Measurements from ENCODE around the gene CCZ1B. TPM values are rescaled to one million over a fixed set of nuclear protein-coding genes. Genes with fewer than 3 reads are reported as not detected.
"Not testable (repeated sequence)": the region's sequence is repeated elsewhere in the genome, so short reads cannot be mapped to it uniquely, and the experiment has no call there.

The CCZ1B gene
- 57.7 and 84.0 TPM in 2 replicates for total RNA-seq

- H3K36me3 ChIP-seq (ENCODE audit: control insufficient read depth, insufficient read depth, low read length); FAIRE-seq: not testable (repeated sequence)
- peak; percentile 24 for TF ChIP-seq CTCF (IDR thresholded peaks at IDR 0.05; ENCODE audit: insufficient read depth, low read length, severe bottlenecking)
Measured at GRCh38 chr7:6826151-6826550, at the start of gene CCZ1B. Gene CCZ1B, minus strand, starts transcription at chr7:6826275. Its CDS starts 78 bp downstream, at chr7:6826197.

GRCh38 chr7:6875022-6875421 is 48.9 kb upstream of the CCZ1B start:
- H3K36me3 ChIP-seq (ENCODE audit: control insufficient read depth, insufficient read depth, low read length); H3K27me3 ChIP-seq (ENCODE audit: control insufficient read depth, insufficient read depth, low read length); FAIRE-seq; DNase-seq (ENCODE audit: low read depth); H3K4me3 ChIP-seq (ENCODE audit: low read depth, low read length): not testable (repeated sequence)

More at GRCh38 chr7:6826151-6826550, at the start of gene CCZ1B:
- H3K4me3 ChIP-seq (ENCODE audit: low read depth, low read length), result peak within 1 kb of the TSS; percentile 38
- not testable (repeated sequence) for H3K27me3 ChIP-seq (ENCODE audit: control insufficient read depth, insufficient read depth, low read length)
- DNase-seq (ENCODE audit: low read depth), result peak; percentile 5

GRCh38 chr7:6872246-6872945 is 46.3 kb upstream of the CCZ1B start:
- not testable (repeated sequence) for FAIRE-seq; H3K4me3 ChIP-seq (ENCODE audit: low read depth, low read length); H3K27me3 ChIP-seq (ENCODE audit: control insufficient read depth, insufficient read depth, low read length); DNase-seq (ENCODE audit: low read depth); H3K36me3 ChIP-seq (ENCODE audit: control insufficient read depth, insufficient read depth, low read length)

- not testable (repeated sequence) for H3K27me3 ChIP-seq (ENCODE audit: control insufficient read depth, insufficient read depth, low read length); H3K4me3 ChIP-seq (ENCODE audit: low read depth, low read length); H3K36me3 ChIP-seq (ENCODE audit: control insufficient read depth, insufficient read depth, low read length); FAIRE-seq
- DNase-seq (ENCODE audit: low read depth), result peak; percentile 62
Measured at GRCh38 chr7:6871421-6872144, 45.5 kb upstream of the CCZ1B start.

GRCh38 chr7:6864751-6865150 is 38.7 kb upstream of the CCZ1B start:
- H3K36me3 ChIP-seq (ENCODE audit: control insufficient read depth, insufficient read depth, low read length); FAIRE-seq; H3K4me3 ChIP-seq (ENCODE audit: low read depth, low read length); H3K27me3 ChIP-seq (ENCODE audit: control insufficient read depth, insufficient read depth, low read length); DNase-seq (ENCODE audit: low read depth): not testable (repeated sequence)

- H3K4me3 ChIP-seq (ENCODE audit: low read depth, low read length); H3K36me3 ChIP-seq (ENCODE audit: control insufficient read depth, insufficient read depth, low read length); FAIRE-seq; H3K27me3 ChIP-seq (ENCODE audit: control insufficient read depth, insufficient read depth, low read length); DNase-seq (ENCODE audit: low read depth): not testable (repeated sequence)
Measured at GRCh38 chr7:6864188-6864587, 38.1 kb upstream of the CCZ1B start.

GRCh38 chr7:6862876-6863275 is 36.8 kb upstream of the CCZ1B start:
- H3K27me3 ChIP-seq (ENCODE audit: control insufficient read depth, insufficient read depth, low read length); DNase-seq (ENCODE audit: low read depth); FAIRE-seq: not testable (repeated sequence)

GRCh38 chr7:6857721-6858314 is 31.7 kb upstream of the CCZ1B start:
- H3K36me3 ChIP-seq (ENCODE audit: control insufficient read depth, insufficient read depth, low read length); H3K4me3 ChIP-seq (ENCODE audit: low read depth, low read length); FAIRE-seq; H3K27me3 ChIP-seq (ENCODE audit: control insufficient read depth, insufficient read depth, low read length): not testable (repeated sequence)
- peak; percentile 68 for TF ChIP-seq CTCF (IDR thresholded peaks at IDR 0.05; ENCODE audit: insufficient read depth, low read length, severe bottlenecking)
- DNase-seq (ENCODE audit: low read depth), result peak; percentile 26

More at GRCh38 chr7:6862876-6863275, 36.8 kb upstream of the CCZ1B start:
- H3K36me3 ChIP-seq (ENCODE audit: control insufficient read depth, insufficient read depth, low read length); H3K4me3 ChIP-seq (ENCODE audit: low read depth, low read length): not testable (repeated sequence)

GRCh38 chr7:6855563-6856131 is 29.6 kb upstream of the CCZ1B start:
- H3K36me3 ChIP-seq (ENCODE audit: control insufficient read depth, insufficient read depth, low read length); H3K27me3 ChIP-seq (ENCODE audit: control insufficient read depth, insufficient read depth, low read length); FAIRE-seq; DNase-seq (ENCODE audit: low read depth): not testable (repeated sequence)
- peak overlapping the region; percentile 38 for H3K4me3 ChIP-seq (ENCODE audit: low read depth, low read length)

GRCh38 chr7:6854747-6855562 is 28.9 kb upstream of the CCZ1B start:
- DNase-seq (ENCODE audit: low read depth), result not testable (repeated sequence)
- H3K4me3 ChIP-seq (ENCODE audit: low read depth, low read length), result peak overlapping the region; percentile 38

GRCh38 chr7:6853681-6854080 is 27.6 kb upstream of the CCZ1B start:
- H3K4me3 ChIP-seq (ENCODE audit: low read depth, low read length); DNase-seq (ENCODE audit: low read depth); H3K27me3 ChIP-seq (ENCODE audit: control insufficient read depth, insufficient read depth, low read length); H3K36me3 ChIP-seq (ENCODE audit: control insufficient read depth, insufficient read depth, low read length); FAIRE-seq: not testable (repeated sequence)

More at GRCh38 chr7:6854747-6855562, 28.9 kb upstream of the CCZ1B start:
- not testable (repeated sequence) for H3K27me3 ChIP-seq (ENCODE audit: control insufficient read depth, insufficient read depth, low read length); H3K36me3 ChIP-seq (ENCODE audit: control insufficient read depth, insufficient read depth, low read length); FAIRE-seq

All from bronchial epithelial cell (primary cell).